K562 (cell line): Measurements from ENCODE around the gene EME1. TPM values are rescaled to one million over a fixed set of nuclear protein-coding genes. Genes with fewer than 3 reads are reported as not detected.

Source experiments
- CBX2 ChIP-seq: fragments of 200-600 bp; sonication (generic); IDR thresholded peaks from one replicate; pipeline ENCODE4 v1.6.1; 2012; ENCODE audit warnings: mild to moderate bottlenecking, low read length, inconsistent platforms; ENCODE audit not compliant: insufficient read depth, poor library complexity, severe bottlenecking
- CEBPB ChIP-seq: fragments of 450-650 bp; IDR thresholded peaks from 2 replicates; pipeline ENCODE4 v1.6.1; 2016; ENCODE audit warnings: missing genetic modification characterization, missing compliant biosample characterization
- EHMT2 ChIP-seq: fragments of 450-650 bp; IDR thresholded peaks from 2 replicates; pipeline ENCODE4 v1.6.1; 2018; ENCODE audit warnings: antibody characterized with exemption
- EP300 ChIP-seq: IDR thresholded peaks from 2 replicates; pipeline ENCODE4 v1.6.1; 2012; ENCODE audit warnings: low read length, improper control_type of control experiment
- KAT7 ChIP-seq: sonication (generic); formaldehyde crosslinking; IDR thresholded peaks from 2 replicates; pipeline ENCODE4 v1.8.0; 2022; ENCODE audit warnings: missing genetic modification reagents, mild to moderate bottlenecking, borderline replicate concordance
- MCM2 ChIP-seq: fragments of 450-650 bp; IDR thresholded peaks from 2 replicates; pipeline ENCODE4 v1.6.1; 2017; ENCODE audit warnings: low read depth, mild to moderate bottlenecking
- NEUROD1 ChIP-seq: fragments of 150-350 bp; IDR thresholded peaks from 2 replicates; pipeline ENCODE4 v1.6.1; 2014; ENCODE audit warnings: borderline replicate concordance, low read length, low read depth; ENCODE audit not compliant: partially characterized antibody
- NFYB ChIP-seq: IDR thresholded peaks from 2 replicates; pipeline ENCODE4 v1.6.1; 2011; ENCODE audit warnings: mild to moderate bottlenecking, moderate library complexity; ENCODE audit not compliant: insufficient read length; ENCODE audit errors: extremely low read depth
- TEAD1 ChIP-seq, 2 experiments: fragments of 450-650 bp in 1 of 2; sonication (generic) in 1 of 2; formaldehyde crosslinking; IDR thresholded peaks; 2 replicates each; pipeline versions ENCODE4 v1.4.0 to v1.8.0; 2020 to 2022; ENCODE audit warnings: mild to moderate bottlenecking in 2 of 2, missing genetic modification reagents in 1 of 2
- ZFPM2 ChIP-seq: fragments of 250-450 bp; sonication (Bioruptor Pico); IDR thresholded peaks from 2 replicates; pipeline ENCODE4 v1.5.1; 2022; ENCODE audit warnings: mild to moderate bottlenecking
- ZNF212 ChIP-seq: fragments of 450-650 bp; formaldehyde crosslinking; IDR thresholded peaks from 2 replicates; pipeline ENCODE4 v1.4.0; 2020; ENCODE audit warnings: mild to moderate bottlenecking
- polyA plus RNA-seq, 8 experiments: library from polyadenylated mRNA; depleted of rRNA in 4 of 8; stranded (reverse) in 5 of 8; unstranded in 3 of 8; fragments of >200 nt; fragmentation: Nextera tagmentation in 2 of 8; fragmentation: Illumina TruSeq in 1 of 8; extraction: Ambion mirVana in 2 of 8; extraction: Trizol in 1 of 8; gene quantifications; 2 replicates each; pipeline versions ENCODE4 v1.2.1 to v1.2.3, GENCODE V29; 2011 to 2014; ENCODE audit warnings: inconsistent platforms in 1 of 8, missing spikeins in 1 of 8
- total RNA-seq, 7 experiments: library from RNA; depleted of rRNA in 6 of 7; stranded (reverse); fragments of >200 nt in 6 of 7; fragmentation: Illumina TruSeq in 2 of 7; extraction: Trizol in 2 of 7; gene quantifications; 2 replicates each; pipeline versions ENCODE4 v1.2.1 to v1.2.3, GENCODE V29; 2011 to 2021; ENCODE audit warnings: low replicate concordance in 1 of 7
- TF ChIP-seq, protein P1 (sequence below), 2 experiments: fragments of 450-650 bp in 1 of 2; sonication (generic) in 1 of 2; formaldehyde crosslinking in 1 of 2; IDR thresholded peaks; 2 replicates each; pipeline versions ENCODE4 v1.7.1 to v1.9.0; 2016 to 2022; ENCODE audit warnings: inconsistent platforms in 1 of 2, mild to moderate bottlenecking in 1 of 2, missing genetic modification reagents in 1 of 2
- TF ChIP-seq, protein P2 (sequence below): sonication (generic); formaldehyde crosslinking; IDR thresholded peaks from 2 replicates; pipeline ENCODE4 v1.8.1; 2022; ENCODE audit warnings: missing genetic modification reagents
- TF ChIP-seq, protein P3 (sequence below): fragments of 250-450 bp; sonication (Bioruptor Pico); IDR thresholded peaks from 2 replicates; pipeline ENCODE4 v1.9.0; 2021; ENCODE audit warnings: mild to moderate bottlenecking

The EME1 gene
- total and polyA plus RNA-seq, 9 of the 15 experiments (the other 6 are each of a cell fraction or from before 2014, with no cell fraction given) = 14.6 to 44.1 (median 24.0) TPM

DNA sequence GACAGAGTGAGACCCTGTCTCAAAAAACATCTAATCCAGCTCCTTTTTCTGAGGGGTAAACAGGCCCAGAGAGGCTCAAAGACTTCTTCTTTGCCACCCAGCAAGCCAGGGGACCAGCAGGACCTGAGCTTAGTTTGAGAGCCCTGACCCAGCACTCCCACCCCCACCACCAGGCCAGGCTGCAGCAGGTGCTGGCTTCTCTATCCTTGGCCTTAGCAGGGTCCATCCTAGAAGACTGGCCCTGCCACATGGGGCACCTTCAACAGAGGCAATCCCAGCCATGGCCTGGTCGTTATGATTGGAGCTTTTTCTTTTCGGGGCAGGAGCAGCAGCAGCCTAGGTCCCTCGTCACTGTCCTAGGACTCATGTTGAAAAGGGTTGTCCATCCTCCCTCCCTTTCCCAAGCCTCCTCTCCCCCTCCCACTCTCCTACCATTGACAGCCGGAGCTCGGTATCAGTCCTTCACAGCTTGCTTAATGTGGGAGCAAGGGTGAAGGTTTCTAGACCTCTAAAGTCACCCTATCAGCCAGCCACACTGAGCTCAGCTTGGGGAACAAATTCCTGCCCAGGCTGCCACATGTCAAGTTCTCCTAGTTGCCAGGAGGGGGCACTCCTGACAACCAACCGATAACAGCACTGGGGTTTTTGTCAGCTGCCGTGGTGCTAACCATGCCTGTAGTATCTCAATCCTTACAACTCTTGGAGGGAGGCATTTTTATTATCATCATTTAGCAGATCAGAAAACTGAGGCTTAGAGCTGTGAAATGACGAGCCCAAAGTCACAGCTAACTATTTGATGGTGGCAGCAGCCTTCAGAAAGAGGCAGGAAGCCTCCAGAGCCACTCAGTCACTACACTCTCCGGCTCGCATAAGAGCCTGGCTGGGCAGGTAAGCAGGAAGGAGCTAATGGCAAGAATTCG, 11.2 kb upstream of the EME1 start (continued):
- no peak for TF ChIP-seq CBX2
- no peak; the same call in 1 of the 2 replicates for TF ChIP-seq KAT7 (CRISPR knock-in tag)
- TF ChIP-seq, protein P1, sequence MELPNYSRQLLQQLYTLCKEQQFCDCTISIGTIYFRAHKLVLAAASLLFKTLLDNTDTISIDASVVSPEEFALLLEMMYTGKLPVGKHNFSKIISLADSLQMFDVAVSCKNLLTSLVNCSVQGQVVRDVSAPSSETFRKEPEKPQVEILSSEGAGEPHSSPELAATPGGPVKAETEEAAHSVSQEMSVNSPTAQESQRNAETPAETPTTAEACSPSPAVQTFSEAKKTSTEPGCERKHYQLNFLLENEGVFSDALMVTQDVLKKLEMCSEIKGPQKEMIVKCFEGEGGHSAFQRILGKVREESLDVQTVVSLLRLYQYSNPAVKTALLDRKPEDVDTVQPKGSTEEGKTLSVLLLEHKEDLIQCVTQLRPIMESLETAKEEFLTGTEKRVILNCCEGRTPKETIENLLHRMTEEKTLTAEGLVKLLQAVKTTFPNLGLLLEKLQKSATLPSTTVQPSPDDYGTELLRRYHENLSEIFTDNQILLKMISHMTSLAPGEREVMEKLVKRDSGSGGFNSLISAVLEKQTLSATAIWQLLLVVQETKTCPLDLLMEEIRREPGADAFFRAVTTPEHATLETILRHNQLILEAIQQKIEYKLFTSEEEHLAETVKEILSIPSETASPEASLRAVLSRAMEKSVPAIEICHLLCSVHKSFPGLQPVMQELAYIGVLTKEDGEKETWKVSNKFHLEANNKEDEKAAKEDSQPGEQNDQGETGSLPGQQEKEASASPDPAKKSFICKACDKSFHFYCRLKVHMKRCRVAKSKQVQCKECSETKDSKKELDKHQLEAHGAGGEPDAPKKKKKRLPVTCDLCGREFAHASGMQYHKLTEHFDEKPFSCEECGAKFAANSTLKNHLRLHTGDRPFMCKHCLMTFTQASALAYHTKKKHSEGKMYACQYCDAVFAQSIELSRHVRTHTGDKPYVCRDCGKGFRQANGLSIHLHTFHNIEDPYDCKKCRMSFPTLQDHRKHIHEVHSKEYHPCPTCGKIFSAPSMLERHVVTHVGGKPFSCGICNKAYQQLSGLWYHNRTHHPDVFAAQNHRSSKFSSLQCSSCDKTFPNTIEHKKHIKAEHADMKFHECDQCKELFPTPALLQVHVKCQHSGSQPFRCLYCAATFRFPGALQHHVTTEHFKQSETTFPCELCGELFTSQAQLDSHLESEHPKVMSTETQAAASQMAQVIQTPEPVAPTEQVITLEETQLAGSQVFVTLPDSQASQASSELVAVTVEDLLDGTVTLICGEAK (IDR thresholded peaks at IDR 0.05) = no peak
- TF ChIP-seq, protein P1 (CRISPR knock-in tag; IDR thresholded peaks at IDR 0.05) = no peak
- peak; percentile 75; the same call in 1 of the 2 replicates for TF ChIP-seq EP300
- TF ChIP-seq NEUROD1 = peak; percentile 18
- TF ChIP-seq EHMT2 = peak; percentile 59; the same call in 1 of the 2 replicates
- TF ChIP-seq MCM2 = no peak
- TF ChIP-seq, protein P2, sequence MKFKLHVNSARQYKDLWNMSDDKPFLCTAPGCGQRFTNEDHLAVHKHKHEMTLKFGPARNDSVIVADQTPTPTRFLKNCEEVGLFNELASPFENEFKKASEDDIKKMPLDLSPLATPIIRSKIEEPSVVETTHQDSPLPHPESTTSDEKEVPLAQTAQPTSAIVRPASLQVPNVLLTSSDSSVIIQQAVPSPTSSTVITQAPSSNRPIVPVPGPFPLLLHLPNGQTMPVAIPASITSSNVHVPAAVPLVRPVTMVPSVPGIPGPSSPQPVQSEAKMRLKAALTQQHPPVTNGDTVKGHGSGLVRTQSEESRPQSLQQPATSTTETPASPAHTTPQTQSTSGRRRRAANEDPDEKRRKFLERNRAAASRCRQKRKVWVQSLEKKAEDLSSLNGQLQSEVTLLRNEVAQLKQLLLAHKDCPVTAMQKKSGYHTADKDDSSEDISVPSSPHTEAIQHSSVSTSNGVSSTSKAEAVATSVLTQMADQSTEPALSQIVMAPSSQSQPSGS = no peak
- TF ChIP-seq, protein P3, sequence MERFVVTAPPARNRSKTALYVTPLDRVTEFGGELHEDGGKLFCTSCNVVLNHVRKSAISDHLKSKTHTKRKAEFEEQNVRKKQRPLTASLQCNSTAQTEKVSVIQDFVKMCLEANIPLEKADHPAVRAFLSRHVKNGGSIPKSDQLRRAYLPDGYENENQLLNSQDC = no peak
- TF ChIP-seq ZFPM2 = no peak
- peak; percentile 33 to 97; a peak in 2 of 4 replicates for TF ChIP-seq TEAD1 (CRISPR knock-in tag; IDR thresholded peaks at IDR 0.05)
- TF ChIP-seq NFYB = no peak
- no peak for TF ChIP-seq ZNF212
- no peak for TF ChIP-seq CEBPB (tag)
